ENCODE results near the gene GNG11.

DNA sequence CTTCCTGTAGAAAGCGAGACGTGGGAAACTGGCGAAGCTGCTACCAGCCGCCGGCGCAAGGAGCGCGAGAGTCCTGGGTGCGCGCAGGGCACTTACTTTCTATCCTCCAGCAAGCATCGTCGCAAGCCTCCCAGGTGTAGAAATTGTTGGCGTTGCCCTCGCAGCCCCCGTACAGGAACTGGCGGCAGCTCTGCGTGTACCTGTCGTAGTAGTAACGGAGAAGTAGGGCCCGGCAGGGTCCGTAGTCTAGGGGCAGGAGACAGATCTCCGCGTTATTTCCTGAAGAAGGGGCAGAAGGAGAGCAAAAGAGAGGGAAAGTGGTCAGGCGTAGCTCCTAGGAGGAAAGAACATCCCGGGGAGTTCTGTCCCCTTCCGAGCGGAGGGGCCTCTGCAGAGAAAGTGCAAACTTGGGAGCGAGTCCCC, 31.5 kb upstream of the GNG11 start:
- TF ChIP-seq, protein P1, sequence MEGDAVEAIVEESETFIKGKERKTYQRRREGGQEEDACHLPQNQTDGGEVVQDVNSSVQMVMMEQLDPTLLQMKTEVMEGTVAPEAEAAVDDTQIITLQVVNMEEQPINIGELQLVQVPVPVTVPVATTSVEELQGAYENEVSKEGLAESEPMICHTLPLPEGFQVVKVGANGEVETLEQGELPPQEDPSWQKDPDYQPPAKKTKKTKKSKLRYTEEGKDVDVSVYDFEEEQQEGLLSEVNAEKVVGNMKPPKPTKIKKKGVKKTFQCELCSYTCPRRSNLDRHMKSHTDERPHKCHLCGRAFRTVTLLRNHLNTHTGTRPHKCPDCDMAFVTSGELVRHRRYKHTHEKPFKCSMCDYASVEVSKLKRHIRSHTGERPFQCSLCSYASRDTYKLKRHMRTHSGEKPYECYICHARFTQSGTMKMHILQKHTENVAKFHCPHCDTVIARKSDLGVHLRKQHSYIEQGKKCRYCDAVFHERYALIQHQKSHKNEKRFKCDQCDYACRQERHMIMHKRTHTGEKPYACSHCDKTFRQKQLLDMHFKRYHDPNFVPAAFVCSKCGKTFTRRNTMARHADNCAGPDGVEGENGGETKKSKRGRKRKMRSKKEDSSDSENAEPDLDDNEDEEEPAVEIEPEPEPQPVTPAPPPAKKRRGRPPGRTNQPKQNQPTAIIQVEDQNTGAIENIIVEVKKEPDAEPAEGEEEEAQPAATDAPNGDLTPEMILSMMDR (optimal IDR thresholded peaks at IDR 0.05 in 1 of 3, IDR thresholded peaks at IDR 0.05 in 1 of 3, conservative IDR thresholded peaks at IDR 0.05 in 1 of 3; ENCODE audit: extremely low read depth in 1 of 3, insufficient read depth in 2 of 3, low read length in 3 of 3): no peak
- TF ChIP-seq EZH2 (IDR thresholded peaks at IDR 0.05; ENCODE audit: low read length): no peak

All from keratinocyte (primary cell).